ENCODE measurements around the gene HTRA1.

The HTRA1 gene

DNA sequence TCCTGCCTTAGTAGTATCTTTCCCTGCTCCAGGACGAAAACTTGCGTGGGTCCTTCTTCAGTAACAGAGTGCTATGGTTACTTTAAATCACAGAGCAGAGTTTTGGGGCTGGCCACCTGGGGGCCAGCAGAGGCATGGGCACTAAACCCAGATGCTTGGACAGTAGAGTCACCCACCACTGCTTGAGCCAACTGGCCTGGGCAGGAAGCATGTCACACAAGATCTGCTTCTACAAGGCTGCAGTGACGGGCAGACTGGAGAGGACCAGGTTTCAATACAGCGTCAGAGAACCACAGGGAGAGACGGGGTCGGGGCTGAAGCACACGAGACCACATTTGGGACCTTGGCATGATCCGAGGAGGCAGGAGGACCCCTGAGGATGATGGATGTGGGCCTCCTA, 84.9 kb downstream of the HTRA1 start:
- no peak overlapping the region for H3K27ac ChIP-seq
- H3K9me3 ChIP-seq (ENCODE audit: severe bottlenecking) = no peaks in the 10 kb centered on the region
- no peak overlapping the region for H3K4me3 ChIP-seq (ENCODE audit: low read depth, low read length)
- H3K36me3 ChIP-seq = no peaks in the 10 kb centered on the region
- H3K27me3 ChIP-seq (ENCODE audit: insufficient read depth, low read depth, severe bottlenecking) = no peaks in the 10 kb centered on the region
- TF ChIP-seq, protein P1, sequence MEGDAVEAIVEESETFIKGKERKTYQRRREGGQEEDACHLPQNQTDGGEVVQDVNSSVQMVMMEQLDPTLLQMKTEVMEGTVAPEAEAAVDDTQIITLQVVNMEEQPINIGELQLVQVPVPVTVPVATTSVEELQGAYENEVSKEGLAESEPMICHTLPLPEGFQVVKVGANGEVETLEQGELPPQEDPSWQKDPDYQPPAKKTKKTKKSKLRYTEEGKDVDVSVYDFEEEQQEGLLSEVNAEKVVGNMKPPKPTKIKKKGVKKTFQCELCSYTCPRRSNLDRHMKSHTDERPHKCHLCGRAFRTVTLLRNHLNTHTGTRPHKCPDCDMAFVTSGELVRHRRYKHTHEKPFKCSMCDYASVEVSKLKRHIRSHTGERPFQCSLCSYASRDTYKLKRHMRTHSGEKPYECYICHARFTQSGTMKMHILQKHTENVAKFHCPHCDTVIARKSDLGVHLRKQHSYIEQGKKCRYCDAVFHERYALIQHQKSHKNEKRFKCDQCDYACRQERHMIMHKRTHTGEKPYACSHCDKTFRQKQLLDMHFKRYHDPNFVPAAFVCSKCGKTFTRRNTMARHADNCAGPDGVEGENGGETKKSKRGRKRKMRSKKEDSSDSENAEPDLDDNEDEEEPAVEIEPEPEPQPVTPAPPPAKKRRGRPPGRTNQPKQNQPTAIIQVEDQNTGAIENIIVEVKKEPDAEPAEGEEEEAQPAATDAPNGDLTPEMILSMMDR (IDR thresholded peaks at IDR 0.05; ENCODE audit: low read depth, low read length) = no peak
- DNase-seq = no peak

DNA sequence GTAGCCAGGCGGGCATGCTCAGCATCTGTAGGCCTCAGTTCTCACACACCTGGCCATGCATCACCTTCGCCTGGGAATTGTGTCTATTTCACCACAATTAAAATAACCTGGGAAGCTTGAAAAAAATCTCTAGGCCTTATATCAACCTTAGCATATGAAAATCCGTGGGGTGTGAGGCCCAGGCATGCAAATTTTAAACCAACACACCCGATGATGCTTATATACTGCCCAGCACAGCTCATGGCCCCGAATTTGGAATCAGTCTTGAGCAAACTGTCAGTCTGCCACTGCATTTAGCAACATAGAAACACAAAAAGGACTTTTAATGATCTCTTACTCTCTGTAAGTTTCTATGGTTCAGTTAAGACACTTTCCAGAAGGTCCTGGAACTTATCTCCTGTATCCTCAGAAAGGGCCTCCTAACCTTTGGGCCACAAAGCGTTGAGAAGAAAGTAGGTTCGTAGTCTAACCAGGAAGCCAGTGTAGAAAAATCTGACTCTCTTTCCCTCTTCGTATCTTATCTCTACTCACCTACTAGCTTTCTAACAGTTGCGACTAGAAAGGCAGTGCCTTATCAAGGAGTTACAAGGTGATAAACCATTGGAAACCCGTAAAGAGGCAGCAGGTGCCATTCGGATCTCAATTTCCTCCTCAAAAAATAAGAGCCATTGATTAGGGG, 87.2 kb downstream of the HTRA1 start:
- DNase-seq = no peak
- Histone ChIP-seq H3K4me3 (ENCODE audit: low read depth, low read length) (no peak overlapping the region), H3K36me3 (no peaks in the 10 kb centered on the region), H3K27me3 (ENCODE audit: insufficient read depth, low read depth, severe bottlenecking) (no peaks in the 10 kb centered on the region), H3K9me3 (ENCODE audit: severe bottlenecking) (no peaks in the 10 kb centered on the region), H3K27ac (no peak overlapping the region)
- TF ChIP-seq, protein P1 (IDR thresholded peaks at IDR 0.05; ENCODE audit: low read depth, low read length) = no peak

DNA sequence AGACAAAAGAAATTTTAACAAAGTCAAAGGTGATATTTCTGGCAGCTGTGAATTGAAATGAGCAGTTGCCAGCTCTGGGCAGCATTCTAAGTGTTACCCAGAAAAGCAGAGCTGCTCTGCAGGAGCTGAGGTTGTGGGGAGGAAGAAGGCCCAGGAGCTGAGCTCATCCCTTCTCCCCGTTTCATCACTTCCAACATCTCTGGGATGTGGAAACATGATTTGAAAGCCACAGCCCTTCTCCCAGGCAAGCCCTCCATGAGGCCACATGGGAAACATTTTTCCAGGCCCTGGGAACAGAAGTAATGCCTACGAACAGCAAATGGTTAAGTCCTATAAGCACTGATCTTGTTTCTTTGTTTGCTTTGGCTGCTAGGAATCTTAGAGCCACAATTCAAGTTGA, 88.3 kb downstream of the HTRA1 start:
- TF ChIP-seq, protein P1 (IDR thresholded peaks at IDR 0.05; ENCODE audit: low read depth, low read length) = no peak
- Histone ChIP-seq H3K4me3 (ENCODE audit: low read depth, low read length) (no peak overlapping the region), H3K27me3 (ENCODE audit: insufficient read depth, low read depth, severe bottlenecking) (no peaks in the 10 kb centered on the region), H3K9me3 (ENCODE audit: severe bottlenecking) (no peaks in the 10 kb centered on the region), H3K27ac (no peak overlapping the region), H3K36me3 (no peaks in the 10 kb centered on the region)
- no peak for DNase-seq

DNA sequence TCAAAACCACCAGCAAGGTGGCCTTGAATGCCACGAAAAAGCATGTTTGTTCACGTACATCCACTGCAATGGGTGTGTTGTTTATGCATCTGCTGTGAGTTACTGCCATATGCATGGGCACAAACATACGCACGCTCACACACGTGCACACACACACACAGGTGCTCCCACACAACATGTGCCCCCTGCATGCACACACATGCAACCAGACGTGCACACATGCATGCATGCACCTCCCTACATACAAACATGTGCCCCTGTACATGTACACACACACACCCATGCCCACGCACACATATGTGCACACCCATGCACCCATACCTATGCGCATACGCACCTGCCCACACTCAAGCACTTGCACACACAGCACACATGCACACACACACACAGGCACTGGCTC, 89.1 kb downstream of the HTRA1 start:
- no peak for DNase-seq
- TF ChIP-seq, protein P1 (IDR thresholded peaks at IDR 0.05; ENCODE audit: low read depth, low read length) = no peak
- Histone ChIP-seq H3K9me3 (ENCODE audit: severe bottlenecking) (no peaks in the 10 kb centered on the region), H3K36me3 (no peaks in the 10 kb centered on the region), H3K4me3 (ENCODE audit: low read depth, low read length) (no peak overlapping the region), H3K27ac (no peak overlapping the region), H3K27me3 (ENCODE audit: insufficient read depth, low read depth, severe bottlenecking) (no peaks in the 10 kb centered on the region)

DNA sequence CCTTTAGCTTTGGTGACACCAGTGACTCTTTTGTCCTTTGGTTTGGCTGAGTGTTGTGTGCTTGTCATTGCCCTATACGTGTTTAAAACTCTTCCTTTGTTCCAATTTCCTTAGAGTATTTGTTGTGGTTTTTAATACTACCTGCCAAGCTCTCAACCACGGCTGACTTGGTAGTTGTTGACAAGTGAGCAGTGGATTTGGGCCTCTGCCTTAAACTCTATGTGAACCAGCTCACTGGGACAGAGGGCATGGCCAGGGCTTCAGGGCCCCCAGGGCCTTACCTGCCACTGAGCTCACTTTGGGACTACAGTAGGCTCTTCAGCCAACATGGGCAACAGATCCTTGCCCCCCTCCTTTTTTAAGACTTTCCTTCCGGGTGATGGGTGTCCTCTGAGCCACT, 89.6 kb downstream of the HTRA1 start:
- no peak overlapping the region for H3K27ac ChIP-seq
- DNase-seq = no peak
- H3K36me3 ChIP-seq = no peaks in the 10 kb centered on the region
- TF ChIP-seq, protein P1 (IDR thresholded peaks at IDR 0.05; ENCODE audit: low read depth, low read length) = no peak
- H3K27me3 ChIP-seq (ENCODE audit: insufficient read depth, low read depth, severe bottlenecking) = no peaks in the 10 kb centered on the region
- H3K4me3 ChIP-seq (ENCODE audit: low read depth, low read length) = no peak overlapping the region
- H3K9me3 ChIP-seq (ENCODE audit: severe bottlenecking) = peaks cover 1% of the 10 kb centered on the region

DNA sequence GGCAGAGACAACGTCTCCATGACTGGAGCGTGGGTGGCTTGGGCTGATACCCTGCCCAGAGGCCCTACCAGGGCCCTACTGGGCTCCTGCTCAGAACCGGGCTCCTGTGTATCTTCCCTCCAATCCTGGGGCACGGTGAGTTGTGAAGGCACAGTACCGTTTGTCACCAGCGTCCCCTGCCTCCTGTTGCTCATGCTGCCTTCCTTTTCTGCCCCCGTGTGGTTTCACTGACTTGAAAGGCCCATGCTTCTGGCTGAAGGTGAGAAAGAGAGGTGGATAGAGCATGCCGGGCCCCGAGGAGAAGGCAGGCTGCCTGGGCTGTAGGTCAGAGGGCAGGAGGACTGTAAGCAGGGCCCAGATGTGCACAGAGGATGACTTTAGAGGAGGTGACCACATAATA, 90.1 kb downstream of the HTRA1 start:
- Histone ChIP-seq H3K4me3 (ENCODE audit: low read depth, low read length) (no peak overlapping the region), H3K9me3 (ENCODE audit: severe bottlenecking) (peaks cover 4% of the 10 kb centered on the region), H3K27ac (no peak overlapping the region), H3K27me3 (ENCODE audit: insufficient read depth, low read depth, severe bottlenecking) (no peaks in the 10 kb centered on the region), H3K36me3 (no peaks in the 10 kb centered on the region)
- DNase-seq = no peak
- TF ChIP-seq, protein P1 (IDR thresholded peaks at IDR 0.05; ENCODE audit: low read depth, low read length) = no peak

All from WERI-Rb-1 (cell line).